NCI-H345 (cell line): ENCODE results near the gene PRSS2.
"Not testable (repeated sequence)": the region's sequence is repeated elsewhere in the genome, so short reads cannot be mapped to it uniquely, and the experiment has no call there.

Experiments
- DNase-seq: peaks from one replicate; lab custom pipeline; 2025; lab: John Stamatoyannopoulos, UW

Gene PRSS2

GRCh38 chr7:142759433-142759832 lies 11.3 kb upstream of the PRSS2 start:
- DNase-seq: no peak

DNA sequence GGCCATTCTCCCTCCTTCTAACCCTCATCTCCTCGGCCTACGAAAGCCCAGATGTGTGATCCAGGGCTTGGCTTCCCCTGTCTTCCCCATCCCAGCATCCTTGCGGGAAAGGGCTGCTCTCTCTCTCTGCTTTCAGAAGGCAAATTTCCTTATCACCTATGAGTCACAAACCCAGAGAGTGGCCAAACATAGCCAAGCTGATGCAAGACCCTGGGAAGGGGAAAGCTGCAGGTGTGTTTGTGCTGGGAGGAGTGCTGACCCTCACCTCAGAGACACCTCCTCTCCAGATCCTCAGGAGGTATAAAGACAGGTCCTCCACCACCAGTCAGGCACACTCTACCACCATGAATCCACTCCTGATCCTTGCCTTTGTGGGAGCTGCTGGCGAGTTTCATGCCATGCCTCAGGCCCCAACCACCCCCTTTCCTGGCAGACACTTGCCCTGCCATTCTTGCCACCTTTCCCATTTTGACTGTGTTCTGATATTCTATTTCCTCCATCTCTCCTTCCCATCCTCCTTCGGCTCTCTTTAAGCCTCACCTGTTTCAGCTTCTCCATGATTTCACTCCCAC lies 10.6 kb upstream of the PRSS2 start:
- DNase-seq: no peak

DNA sequence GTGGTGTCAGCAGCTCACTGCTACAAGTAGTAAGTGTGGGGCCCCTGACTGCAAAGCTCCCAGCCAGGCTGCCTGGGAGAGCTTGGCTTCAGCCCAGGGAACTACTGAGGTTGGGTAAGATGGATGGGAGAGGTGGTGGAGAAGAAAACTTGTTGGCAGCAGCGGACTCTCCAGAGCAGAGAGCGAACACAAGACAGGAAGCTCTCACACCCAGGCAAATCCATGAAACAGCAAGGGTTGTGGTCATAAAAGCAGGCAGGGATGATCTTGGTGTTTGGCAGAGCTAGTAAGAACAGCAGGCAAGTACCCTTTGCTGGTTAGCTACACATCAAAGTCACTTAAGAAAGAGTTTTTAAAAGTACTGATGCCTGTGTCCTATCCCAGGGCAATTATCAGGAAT lies 9.2 kb upstream of the PRSS2 start:
- DNase-seq: not testable (repeated sequence)

GRCh38 chr7:142762104-142762503 lies 8.7 kb upstream of the PRSS2 start:
- no peak for DNase-seq

DNA sequence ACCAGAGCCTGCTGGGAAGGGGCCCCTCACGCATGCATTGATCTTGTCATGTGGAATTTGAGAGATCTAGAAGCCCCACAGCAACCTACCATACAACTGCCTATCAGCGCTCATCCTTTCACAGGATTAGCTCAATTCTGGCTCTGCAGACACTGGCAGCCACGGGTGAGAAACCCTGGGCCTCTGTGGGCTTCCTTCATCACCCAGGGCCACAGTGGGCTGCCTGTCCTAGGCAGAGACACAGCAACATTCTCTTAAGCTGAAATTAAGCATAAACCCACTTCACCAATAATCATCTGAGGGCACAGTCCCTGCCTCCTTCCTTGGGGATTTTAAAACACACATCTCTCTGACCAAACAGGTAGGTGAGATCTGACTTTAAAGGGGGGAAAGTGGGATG lies 3.3 kb upstream of the PRSS2 start:
- no peak for DNase-seq

DNA sequence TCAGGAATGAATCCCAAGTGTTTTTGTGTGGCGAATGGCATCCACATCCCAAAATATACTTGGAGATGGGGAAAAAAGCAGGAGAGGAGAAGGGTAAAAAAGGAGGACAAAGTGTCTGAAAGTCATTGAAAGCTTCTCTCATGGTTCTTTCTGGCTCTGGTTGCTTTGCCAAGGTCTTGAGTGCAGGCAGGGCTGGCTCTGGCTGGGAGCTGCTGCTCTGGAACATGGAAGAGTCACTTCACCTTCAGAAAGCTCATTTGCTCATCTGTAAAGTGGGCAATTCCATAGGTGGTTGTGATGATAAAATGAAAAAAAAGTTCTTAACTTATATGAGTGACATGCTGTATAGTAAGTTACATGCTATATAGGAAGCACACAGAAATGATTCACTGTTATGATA lies 2.9 kb upstream of the PRSS2 start:
- no peak for DNase-seq

- not testable (repeated sequence) for DNase-seq
Measured at GRCh38 chr7:142768885-142769284, 1.9 kb upstream of the PRSS2 start.

GRCh38 chr7:142771353-142771723 lies 568 bp downstream of the PRSS2 start:
- peak; percentile 96 for DNase-seq

GRCh38 chr7:142772051-142772450 lies 1.3 kb downstream of the PRSS2 start:
- no peak for DNase-seq

- DNase-seq: no peak
Measured at GRCh38 chr7:142772673-142773072, 1.9 kb downstream of the PRSS2 start.

DNA sequence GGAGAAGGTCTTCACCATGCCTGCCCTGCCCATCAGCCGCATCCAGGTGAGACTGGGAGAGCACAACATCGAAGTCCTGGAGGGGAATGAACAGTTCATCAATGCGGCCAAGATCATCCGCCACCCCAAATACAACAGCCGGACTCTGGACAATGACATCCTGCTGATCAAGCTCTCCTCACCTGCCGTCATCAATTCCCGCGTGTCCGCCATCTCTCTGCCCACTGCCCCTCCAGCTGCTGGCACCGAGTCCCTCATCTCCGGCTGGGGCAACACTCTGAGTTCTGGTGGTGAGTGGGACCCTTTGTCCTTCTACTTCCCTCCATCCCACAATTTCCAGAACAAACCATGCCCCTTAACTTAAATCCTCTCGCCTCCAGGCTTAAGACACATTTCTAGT lies 2.5 kb downstream of the PRSS2 start:
- no peak for DNase-seq

- no peak for DNase-seq
Measured at GRCh38 chr7:142773937-142774744, 3.4 kb downstream of the PRSS2 start.

DNA sequence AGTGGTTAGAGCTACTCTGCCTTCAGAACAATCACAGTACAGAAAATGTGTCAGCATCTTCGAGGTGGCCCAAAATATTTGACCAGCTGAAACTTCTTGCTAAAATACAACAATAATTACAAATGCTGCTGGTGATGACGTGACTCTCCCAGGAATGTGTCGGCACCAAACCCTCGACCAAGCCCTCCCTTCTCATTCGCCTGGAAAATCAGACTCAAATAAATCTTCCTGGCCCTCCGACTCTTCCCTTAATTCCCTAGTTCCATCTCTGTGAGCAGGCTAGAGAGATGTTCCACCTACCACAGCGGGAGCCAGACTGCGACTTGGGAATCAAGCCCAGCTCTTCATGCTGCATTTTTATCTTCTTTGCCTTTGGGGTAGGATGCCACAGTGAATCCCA lies 4.1 kb downstream of the PRSS2 start:
- no peak for DNase-seq

DNA sequence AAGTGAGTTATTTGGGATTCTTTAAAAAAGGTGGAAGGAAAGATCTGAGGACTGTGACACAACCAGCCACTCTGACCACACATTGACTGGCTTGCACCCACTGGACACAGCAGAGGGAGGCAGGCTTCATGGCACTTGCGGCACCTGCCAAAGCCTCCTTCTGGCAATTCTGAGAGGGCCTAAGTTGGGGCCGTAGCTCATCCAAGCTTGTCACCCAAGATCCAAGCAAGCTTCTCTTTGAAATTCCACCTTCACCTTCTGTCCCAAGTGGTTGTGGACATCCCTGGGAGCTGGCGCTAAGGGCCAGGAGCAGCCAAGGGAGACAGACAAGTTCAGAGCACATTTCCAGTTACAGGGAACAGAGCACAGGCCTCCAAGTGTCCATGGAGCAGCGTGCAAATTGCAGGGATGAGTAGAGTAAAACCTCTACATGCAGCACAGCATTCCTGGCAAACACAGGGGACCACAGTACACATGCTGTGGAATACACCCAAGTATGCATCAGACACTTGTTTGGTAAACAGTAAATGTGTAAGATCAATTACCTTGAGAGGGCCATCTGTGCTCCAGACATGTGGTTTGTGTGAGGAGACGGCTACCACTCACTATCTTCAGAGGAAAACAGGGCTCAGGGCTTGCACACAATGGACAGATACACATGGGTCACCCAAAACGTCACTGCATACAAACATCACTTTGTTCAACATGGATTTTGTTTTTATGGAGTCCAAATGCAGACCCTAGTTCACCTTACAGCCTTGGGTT lies 4.8 kb downstream of the PRSS2 start:
- not testable (repeated sequence) for DNase-seq

GRCh38 chr7:142776206-142776844 lies 5.6 kb downstream of the PRSS2 start:
- DNase-seq: no peak

DNA sequence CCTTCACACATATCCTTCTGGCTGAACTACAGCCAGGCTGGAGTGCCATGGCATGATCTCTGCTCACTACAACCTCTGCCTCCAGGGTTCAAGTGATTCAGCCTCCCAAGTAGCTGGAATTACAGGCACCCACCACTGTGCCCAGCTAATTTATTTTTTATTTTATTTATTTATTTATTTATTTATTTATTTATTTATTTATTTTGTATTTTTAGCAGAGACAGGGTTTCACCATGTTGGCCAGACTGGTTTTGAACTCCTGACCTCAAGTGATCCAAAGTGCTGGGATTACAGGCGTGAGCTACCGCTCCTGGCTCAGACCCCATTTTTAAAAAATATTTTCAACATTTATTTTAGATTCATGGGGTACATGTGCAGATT lies 6.1 kb downstream of the PRSS2 start:
- not testable (repeated sequence) for DNase-seq

DNA sequence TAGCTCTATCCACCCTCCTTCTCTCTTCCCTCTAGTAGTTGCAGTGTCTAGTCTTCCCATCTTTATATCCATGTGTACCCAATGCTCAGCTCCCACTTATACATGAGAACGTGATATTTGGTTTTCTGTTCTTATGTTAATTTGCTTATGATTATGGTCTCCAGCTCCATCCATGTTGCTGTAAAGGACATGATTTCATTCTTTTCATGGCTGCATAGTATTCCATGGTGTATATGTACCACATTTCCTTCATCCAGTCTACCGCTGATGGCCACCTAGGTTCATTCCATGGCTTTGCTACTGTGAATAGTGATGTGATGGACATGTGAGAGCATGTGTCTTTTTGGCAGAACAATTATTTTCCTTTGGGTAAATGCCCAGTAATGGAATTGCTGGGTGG lies 6.5 kb downstream of the PRSS2 start:
- no peak for DNase-seq

DNA sequence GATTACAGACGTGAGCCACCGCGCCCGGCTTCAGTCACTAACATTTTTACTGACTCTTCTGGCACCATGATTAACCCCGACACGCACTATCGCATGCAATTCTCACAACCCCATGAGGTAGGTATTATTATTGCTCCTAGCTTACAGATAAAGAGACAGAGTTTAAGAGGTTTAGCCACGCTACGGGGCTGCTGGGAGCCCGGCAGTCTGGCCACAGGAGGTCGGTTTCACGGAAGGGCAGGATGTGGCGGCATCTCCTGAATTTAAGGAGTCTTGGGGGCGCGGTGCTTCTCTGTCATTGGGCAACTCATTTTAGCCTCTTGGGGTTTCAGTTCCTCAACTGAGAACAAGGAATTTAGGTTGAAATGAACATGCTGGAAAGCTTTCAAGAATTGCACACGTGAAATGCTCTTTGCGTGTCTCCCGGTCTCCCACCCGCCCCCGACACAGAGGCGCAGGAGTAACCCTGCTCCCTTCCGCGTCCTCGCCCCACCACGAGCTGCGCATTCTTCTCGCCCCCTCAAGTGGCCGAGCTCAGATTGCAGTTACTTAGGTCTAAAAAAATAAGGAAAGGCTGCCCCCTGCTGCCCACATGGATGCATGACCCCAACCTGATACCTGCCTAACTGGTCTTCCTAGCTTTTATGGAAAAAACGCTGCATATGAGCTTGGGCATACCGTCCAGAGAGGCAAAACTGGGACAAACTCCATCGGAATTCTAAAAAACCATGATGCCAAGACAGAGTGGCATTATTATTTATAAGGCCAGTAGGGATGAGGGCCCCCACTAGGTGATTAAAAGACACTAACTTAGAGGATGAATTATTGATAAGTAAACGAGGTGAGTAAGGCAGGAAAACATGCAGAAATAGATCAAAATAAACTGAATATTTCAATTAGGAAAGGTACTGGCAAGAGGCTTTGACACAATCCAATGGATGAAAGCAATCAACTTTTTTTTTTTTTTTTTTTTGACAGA lies 12.4 kb downstream of the PRSS2 start:
- peak; percentile 96 for DNase-seq

DNA sequence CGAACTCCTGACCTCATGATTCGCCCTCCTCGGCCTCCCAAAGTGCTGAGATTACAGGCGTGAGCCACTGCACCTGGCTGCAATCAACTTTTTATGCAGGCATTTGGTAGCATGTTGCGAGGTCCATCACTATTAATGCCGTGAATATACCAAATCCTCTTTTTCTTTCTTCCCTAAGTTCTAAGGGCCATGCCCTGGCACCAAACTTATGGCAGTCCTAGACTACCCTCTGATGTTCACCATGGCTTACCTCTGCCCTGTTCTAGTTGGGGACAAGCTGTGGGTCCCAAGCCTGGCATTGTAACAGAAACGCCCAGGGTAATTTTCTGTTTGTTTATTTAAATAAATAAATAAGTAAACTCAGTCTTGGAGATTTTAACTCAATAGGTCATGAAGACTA lies 13.3 kb downstream of the PRSS2 start:
- DNase-seq: no peak

- DNase-seq: no peak
Measured at GRCh38 chr7:142784716-142785115, 13.9 kb downstream of the PRSS2 start.

GRCh38 chr7:142785841-142786250 lies 15.1 kb downstream of the PRSS2 start:
- no peak for DNase-seq
